Adrenal gland (tissue), 12 donors: ENCODE measurements around the gene SUN5. TPM values are rescaled to one million over a fixed set of nuclear protein-coding genes. Genes with fewer than 3 reads are reported as not detected.

Source experiments
- DNase-seq, 7 donors: peaks; one replicate each; pipeline ENCODE4 v3.0.0-alpha.2; 2019 to 2020
- H3K27ac ChIP-seq, 5 donors: fragments of 200-600 bp; sonication (generic) in 4 of 5; 1 replicate in 3 of 5; 2 replicates in 2 of 5; pipeline versions ENCODE4 v1.5.1 to v1.8.0; 2016 to 2020; ENCODE audit warnings: mild to moderate bottlenecking in 1 of 5
- H3K27me3 ChIP-seq: fragments of 200-600 bp; 2 replicates; pipeline ENCODE4 v1.8.0; 2021
- H3K36me3 ChIP-seq, 2 donors: fragments of 200-600 bp; replicated peaks in 1 of 2; 1 replicate in 1 of 2; 2 replicates in 1 of 2; pipeline versions ENCODE4 v1.5.1 to v1.8.0; 2018 to 2022
- H3K4me1 ChIP-seq, 2 donors: fragments of 200-600 bp; replicated peaks in 1 of 2; 1 replicate in 1 of 2; 2 replicates in 1 of 2; pipeline versions ENCODE4 v1.5.1 to v1.8.0; 2018 to 2021
- H3K4me3 ChIP-seq, 4 donors: fragments of 200-600 bp; sonication (generic) in 3 of 4; one replicate each; pipeline ENCODE4 v1.5.1; 2016 to 2018
- H3K9me3 ChIP-seq, 3 donors: fragments of 200-600 bp; sonication (generic) in 1 of 3; replicated peaks in 1 of 3; 1 replicate in 2 of 3; 2 replicates in 1 of 3; pipeline versions ENCODE4 v1.5.1 to v1.8.0; 2016 to 2021
- CTCF ChIP-seq, 6 experiments: fragments of 450-650 bp in 4 of 6; fragments of 200-600 bp in 2 of 6; sonication (generic) in 1 of 6; IDR thresholded peaks; 1 replicate in 5 of 6; 2 replicates in 1 of 6; pipeline versions ENCODE4 v1.5.1 to v1.8.0; 2016 to 2021; ENCODE audit warnings: antibody characterized with exemption in 6 of 6, mild to moderate bottlenecking in 2 of 6, moderate library complexity in 1 of 6
- POLR2A ChIP-seq, 2 donors: fragments of 450-650 bp; IDR thresholded peaks; one replicate each; pipeline ENCODE4 v1.6.1; 2017; ENCODE audit warnings: antibody characterized with exemption in 2 of 2, mild to moderate bottlenecking in 2 of 2, moderate library complexity in 1 of 2
- WGBS, 4 donors: extraction: QIAGEN DNeasy Blood & Tissue Kit in 2 of 4; methylation state at CpG; one replicate each; pipeline versions ENCODE4 v1.1.5 to v1.1.7; 2013 to 2017; 5-methylcytosine and 5-hydroxymethylcytosine counted together
- intact Hi-C, 2 donors: fragments of 100-400 bp; cut with DNase I; formaldehyde crosslinking; loops; one replicate each; pipeline versions ENCODE4 v1.14.1 to v1.15.0; 2022 to 2023
- polyA plus RNA-seq, 3 donors: library from polyadenylated mRNA; stranded (reverse); fragments of 200-250 nt in 2 of 3; fragments of 350-450 nt in 1 of 3; fragmentation: Illumina TruSeq in 1 of 3; extraction: RNeasy Lipid Tissue Mini Kit (QIAGEN cat#74804) in 1 of 3; gene quantifications; one replicate each; pipeline ENCODE4 v1.2.3, GENCODE V29; 2013 to 2014
- total RNA-seq, 9 donors: library from RNA; depleted of rRNA in 4 of 9; stranded (reverse); fragments of >200 nt in 4 of 9; fragments of 120-200 nt in 1 of 9; fragmentation: NEBNext Ultra II Directional in 1 of 9; extraction: Animal tissue kit (Norgen Biotek cat#: 25700) in 1 of 9; gene quantifications; one replicate each; pipeline versions ENCODE4 v1.1.0 to v1.2.4, GENCODE V29; 2013 to 2023
- donor health status: healthy with polysubstance abuse.
- donor health status: Bipolar disorder and iron deficiency.
- donor health status: DM: yes; HTN: yes; CAD: no.
- donor health status: DM: no; HTN: no; CAD: no.
- donor health status: DM: no; HTN: no; CAD: no.
- donor health status: DM: yes; HTN: yes; CAD: no.

Gene SUN5
- total and polyA plus RNA-seq, 12 donors: not detected

GRCh38 chr20:32969356-32970114, 34.7 kb downstream of the SUN5 start:
- Histone ChIP-seq H3K4me3 (no peak overlapping the region), H3K9me3 (no peaks in the 10 kb centered on the region), H3K27me3 (no peaks in the 10 kb centered on the region), H3K36me3 (no peaks in the 10 kb centered on the region), H3K27ac (no peak overlapping the region), H3K4me1 (no peaks in the 10 kb centered on the region)
- peak in 1 of 7 donors; percentile 20 for DNase-seq
- TF ChIP-seq CTCF (IDR thresholded peaks at IDR 0.05) (no peak), POLR2A (IDR thresholded peaks at IDR 0.05) (no peak)
- WGBS, 4 donors: 81 to 91% (median 85%) methylated on average over 11 to 13 of the region's 13 CpGs
- intact Hi-C loops: no loop called here

GRCh38 chr20:32968478-32969241, 35.6 kb downstream of the SUN5 start:
- intact Hi-C loops: no loop called here
- Histone ChIP-seq H3K27ac (no peak overlapping the region), H3K27me3 (no peaks in the 10 kb centered on the region), H3K4me1 (no peaks in the 10 kb centered on the region), H3K4me3 (no peak overlapping the region), H3K36me3 (no peaks in the 10 kb centered on the region), H3K9me3 (no peaks in the 10 kb centered on the region)
- 61 to 71% (median 70%) methylated on average over 9 to 19 of the region's 19 CpGs for WGBS, 4 donors
- TF ChIP-seq CTCF (IDR thresholded peaks at IDR 0.05): no peak
- no peak for TF ChIP-seq POLR2A (IDR thresholded peaks at IDR 0.05)
- DNase-seq: peak in 1 of 7 donors; percentile 45

GRCh38 chr20:32967961-32968457, 36.2 kb downstream of the SUN5 start:
- no peaks in the 10 kb centered on the region for H3K4me1 ChIP-seq
- no peak overlapping the region for H3K27ac ChIP-seq
- WGBS, 4 donors: 82 to 88% (median 84%) methylated on average over 16 of the region's 16 CpGs
- H3K36me3 ChIP-seq: no peaks in the 10 kb centered on the region
- DNase-seq: no peak
- intact Hi-C loops: no loop called here
- H3K9me3 ChIP-seq: no peaks in the 10 kb centered on the region
- no peaks in the 10 kb centered on the region for H3K27me3 ChIP-seq
- no peak for TF ChIP-seq POLR2A (IDR thresholded peaks at IDR 0.05)
- no peak for TF ChIP-seq CTCF (IDR thresholded peaks at IDR 0.05)
- no peak overlapping the region for H3K4me3 ChIP-seq
